IPS DF 19.7 (cell line): ENCODE measurements around the gene WNT5B.

ENCODE experiments used
- DNase-seq: peaks from one replicate; pipeline ENCODE4 v3.0.0-alpha.2; 2013; ENCODE audit warnings: low read depth, low spot score

WNT5B gene

GRCh38 chr12:1630133-1630826, 1.2 kb downstream of the WNT5B start:
- DNase-seq: no peak

DNA sequence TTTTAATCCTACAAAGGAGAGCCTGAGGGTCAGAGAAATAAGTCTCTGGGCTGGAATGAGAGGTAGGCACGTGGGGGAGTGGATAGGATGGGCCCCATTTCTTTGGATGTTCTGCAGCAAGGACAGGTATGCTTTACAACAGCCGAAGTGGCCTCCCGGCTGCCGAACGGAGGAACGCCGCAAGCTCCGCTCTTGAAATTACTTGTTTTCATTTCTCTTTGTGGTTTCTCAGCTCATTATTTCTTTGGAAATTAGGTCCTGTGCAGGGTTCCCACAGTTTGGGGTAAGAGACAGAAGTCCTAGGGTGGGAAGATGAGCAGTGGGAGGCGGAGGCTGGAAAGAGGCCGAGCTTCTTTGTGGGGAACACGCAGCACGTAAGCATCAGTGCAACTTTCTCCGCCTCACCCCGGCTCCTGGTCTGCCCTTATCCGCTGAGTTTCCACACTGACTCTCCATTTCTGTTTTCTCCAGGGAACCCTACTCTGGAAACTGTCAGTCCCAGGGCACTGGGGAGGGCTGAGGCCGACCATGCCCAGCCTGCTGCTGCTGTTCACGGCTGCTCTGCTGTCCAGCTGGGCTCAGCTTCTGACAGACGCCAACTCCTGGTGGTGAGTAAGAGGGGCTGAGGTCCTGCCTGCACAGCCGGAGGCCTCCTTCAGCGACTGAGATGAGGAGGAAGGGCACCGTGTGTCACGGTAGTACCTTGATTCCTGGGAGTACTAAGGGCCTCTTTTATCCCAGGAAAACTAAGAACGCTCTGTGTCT, 2.0 kb downstream of the WNT5B start:
- no peak for DNase-seq

DNA sequence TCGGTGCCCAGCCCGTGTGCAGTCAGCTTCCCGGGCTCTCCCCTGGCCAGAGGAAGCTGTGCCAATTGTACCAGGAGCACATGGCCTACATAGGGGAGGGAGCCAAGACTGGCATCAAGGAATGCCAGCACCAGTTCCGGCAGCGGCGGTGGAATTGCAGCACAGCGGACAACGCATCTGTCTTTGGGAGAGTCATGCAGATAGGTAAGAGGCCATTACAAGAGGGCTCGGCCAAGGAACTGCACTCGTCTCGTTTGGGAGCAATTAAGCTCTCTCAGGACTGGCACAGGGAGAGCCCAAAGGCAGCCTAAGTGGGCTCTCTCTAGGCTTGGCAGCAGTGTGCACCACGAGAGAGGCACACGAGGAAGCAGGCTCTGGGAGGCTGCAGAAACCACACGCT, 3.7 kb downstream of the WNT5B start:
- DNase-seq: no peak

DNA sequence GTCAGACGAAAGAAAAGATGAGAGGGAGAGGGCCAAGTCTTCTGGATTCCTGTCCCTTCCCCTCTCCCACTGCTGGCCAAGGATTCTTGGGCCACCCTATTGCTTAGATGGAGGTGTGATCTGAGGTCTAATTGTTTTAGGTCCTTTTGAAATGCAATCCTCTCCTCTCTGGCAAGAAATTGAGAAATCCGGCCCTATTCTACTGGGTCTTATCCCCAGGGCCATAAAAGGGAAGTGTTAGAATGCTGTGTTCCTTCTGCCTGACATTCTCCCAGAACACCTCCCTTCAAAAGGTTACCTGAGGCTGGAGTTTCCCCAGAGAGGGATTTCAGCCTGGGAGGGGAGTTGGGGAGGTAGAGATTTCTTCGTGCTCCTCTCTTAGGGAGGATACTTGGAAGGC, 4.4 kb downstream of the WNT5B start:
- no peak for DNase-seq

DNA sequence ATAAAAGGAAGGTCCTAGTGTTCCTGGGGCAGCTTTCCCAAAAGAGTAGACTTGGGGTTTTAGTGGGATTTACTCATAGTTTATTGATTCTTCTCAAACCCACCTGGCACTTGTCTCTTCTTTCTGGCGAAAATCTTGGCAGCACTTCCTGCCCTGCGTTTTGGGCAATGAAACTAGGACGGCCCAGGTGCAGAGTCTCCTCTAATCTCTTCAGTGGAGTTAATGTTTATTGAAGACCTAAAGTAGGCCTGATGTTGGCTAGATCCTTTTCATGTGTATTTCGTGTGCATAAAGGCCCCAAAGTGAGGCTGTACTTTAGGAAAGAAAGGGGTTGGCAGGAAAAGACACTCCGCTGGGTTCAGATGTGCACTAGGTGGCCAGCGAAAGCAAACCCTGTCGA, 5.1 kb downstream of the WNT5B start:
- DNase-seq: no peak

DNA sequence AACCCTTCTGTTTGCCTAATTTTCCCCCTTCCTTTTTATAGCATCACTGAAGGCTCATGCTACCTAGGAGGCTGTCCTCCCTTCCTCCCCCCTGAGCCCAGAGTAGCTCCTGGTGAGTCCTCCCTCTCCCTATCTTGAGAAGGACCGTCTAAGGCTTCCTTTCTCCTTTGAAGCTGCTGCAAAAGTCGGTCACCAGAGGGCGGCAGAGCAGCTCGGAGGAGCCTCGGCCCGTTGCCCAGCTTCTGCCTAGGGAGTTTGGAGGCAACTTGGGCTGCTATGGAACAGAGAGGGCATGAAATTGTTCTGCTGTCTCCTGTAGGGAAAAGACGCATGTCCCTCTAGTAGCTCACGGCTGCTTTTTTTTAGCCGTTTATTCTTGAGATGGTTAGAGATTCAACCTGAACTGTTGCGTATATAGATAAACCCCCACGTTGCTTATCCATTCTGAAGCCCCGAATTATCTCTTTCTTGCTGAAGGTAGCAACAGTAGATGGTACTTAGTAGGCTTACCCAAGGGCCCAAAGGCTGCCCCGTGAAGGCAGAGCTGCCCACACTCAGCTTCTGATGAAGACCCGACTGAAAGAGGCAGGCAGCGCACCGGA, 5.7 kb downstream of the WNT5B start:
- no peak for DNase-seq

GRCh38 chr12:1635301-1636095, 6.5 kb downstream of the WNT5B start:
- no peak for DNase-seq

DNA sequence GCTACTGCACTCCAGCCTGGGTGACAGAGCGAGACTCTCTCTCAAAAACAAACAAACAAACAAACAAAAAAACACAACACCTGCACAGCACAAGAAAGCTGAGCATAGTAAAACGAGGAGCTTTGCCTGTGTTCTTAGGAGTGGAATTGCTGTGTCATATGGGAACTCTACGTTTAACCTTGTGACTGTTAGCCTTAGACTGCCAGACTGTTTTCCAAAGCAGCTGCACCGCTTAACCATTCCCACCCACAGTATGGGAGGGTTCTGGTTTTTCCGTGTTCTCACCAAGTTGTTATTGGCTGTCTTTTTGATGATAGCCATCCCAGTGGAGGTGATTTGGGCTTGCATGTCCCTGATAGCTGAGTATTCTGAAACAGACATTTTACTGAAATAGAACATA, 9.2 kb downstream of the WNT5B start:
- DNase-seq: no peak

GRCh38 chr12:1639538-1639937, 10.5 kb downstream of the WNT5B start:
- no peak for DNase-seq

- no peak for DNase-seq
Observed at GRCh38 chr12:1640328-1641234, 11.6 kb downstream of the WNT5B start.

GRCh38 chr12:1642513-1642912, 13.5 kb downstream of the WNT5B start:
- no peak for DNase-seq

DNA sequence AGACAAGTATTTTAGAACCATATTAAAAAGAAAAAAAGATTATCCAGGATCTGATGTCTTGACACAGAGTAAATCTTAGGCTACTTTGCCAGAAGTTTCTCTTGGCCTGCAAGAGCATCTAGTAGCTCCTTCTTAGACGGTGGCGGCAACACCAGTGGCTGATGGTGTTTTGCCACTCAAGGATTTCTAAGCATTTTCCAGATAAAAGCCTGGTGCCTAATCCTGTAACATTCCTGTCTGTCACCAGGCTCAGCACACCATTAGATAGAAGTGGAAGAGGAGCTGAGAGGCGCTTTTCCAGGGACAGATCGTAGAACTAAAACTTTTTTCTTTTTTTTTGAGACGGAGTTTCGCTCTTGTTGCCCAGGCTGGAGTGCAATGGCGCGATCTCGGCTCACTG, 14.0 kb downstream of the WNT5B start:
- no peak for DNase-seq

GRCh38 chr12:1643905-1644533, 15.0 kb downstream of the WNT5B start:
- no peak for DNase-seq

DNA sequence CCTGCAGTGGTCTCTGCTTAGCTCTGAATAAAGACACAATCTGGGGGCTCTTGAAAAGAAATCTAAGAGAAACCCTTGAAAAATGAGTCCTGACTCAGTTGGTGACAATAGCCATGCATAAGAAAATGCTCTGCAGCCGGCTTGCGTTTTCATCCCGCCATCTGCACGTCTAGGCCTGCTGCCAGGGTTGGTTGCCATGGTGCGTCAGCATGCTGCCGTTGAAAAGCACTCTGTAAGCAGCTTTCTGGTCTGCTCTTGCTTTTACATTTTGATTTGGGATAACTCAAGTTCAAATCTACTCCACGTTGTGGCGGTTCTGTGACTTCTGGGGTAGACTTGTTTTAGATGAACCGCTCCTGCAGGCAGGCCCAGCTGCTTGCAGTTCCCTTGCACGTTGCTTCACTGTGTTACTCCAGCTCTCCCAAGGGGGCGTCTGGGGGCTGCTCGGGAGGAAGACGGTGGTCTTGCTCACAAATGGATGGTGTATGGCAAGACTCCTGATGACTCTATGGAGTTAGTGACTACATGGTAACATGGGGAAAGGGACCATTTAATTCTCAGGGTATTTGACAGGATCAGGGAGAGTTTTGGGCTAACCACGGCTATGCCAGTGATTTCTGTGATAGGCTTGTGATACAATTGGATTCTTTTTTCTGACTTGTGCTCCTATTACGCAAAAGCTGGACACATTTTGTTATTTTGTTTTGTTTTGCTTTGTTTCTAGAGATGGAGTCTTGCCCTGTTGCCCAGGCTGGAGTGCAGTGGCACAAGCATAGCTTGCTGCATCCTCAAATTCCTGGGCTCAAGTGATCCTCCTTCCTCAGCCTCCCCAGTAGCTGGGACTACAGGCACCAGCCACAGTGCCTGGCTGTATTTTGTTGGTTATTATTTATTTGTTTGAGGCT, 15.8 kb downstream of the WNT5B start:
- DNase-seq: no peak

GRCh38 chr12:1645819-1646218, 16.8 kb downstream of the WNT5B start:
- DNase-seq: no peak

DNA sequence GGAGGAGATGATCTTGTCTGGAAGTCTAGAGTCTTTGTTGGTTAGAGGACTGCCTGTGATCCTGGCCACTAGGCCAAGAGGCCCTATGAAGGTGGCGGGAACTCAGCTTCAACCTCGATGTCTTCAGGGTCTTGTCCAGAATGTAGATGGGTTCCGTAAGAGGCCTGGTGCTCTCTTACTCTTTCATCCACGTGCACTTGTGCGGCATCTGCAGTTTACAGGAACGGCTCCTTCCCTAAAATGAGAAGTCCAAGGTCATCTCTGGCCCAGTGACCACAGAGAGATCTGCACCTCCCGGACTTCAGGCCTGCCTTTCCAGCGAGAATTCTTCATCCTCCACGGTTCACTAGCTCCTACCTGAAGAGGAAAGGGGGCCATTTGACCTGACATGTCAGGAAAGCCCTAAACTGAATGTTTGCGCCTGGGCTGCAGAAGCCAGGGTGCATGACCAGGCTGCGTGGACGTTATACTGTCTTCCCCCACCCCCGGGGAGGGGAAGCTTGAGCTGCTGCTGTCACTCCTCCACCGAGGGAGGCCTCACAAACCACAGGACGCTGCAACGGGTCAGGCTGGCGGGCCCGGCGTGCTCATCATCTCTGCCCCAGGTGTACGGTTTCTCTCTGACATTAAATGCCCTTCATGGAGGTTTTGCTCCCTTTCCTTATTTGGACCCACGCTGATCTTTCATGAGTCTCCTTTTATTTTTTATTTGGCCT, 17.7 kb downstream of the WNT5B start:
- no peak for DNase-seq

DNA sequence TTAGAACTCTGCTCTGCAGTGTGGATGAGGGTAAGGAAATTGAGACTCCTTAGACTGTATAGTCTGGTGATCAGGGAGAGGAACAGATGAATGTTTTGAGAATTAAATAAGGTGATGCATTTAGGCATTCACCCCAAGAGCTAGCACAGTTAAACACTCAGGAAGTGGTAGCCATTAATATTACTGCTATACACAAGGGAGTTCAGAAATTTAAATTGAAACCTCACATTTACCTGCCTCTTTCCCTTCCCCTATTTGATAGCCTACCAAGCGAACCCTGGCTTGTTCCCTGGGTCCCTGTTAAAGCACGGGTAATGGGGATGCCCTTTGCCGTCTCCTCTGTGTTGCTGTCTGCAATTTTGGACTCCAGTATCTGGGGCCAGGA, 18.2 kb downstream of the WNT5B start:
- no peak for DNase-seq

- no peak for DNase-seq
Observed at GRCh38 chr12:1650260-1650977, 21.4 kb downstream of the WNT5B start.
